Activated CD4-positive, alpha-beta T cell treated with anti-CD3 and anti-CD28 coated beads for 4 hours (primary cell): ENCODE results near the gene AKR1B15.

Experiments
- DNase-seq, 2 donors: peaks; one replicate each; pipeline ENCODE4 v3.0.0-alpha.2; 2020

Gene AKR1B15

DNA sequence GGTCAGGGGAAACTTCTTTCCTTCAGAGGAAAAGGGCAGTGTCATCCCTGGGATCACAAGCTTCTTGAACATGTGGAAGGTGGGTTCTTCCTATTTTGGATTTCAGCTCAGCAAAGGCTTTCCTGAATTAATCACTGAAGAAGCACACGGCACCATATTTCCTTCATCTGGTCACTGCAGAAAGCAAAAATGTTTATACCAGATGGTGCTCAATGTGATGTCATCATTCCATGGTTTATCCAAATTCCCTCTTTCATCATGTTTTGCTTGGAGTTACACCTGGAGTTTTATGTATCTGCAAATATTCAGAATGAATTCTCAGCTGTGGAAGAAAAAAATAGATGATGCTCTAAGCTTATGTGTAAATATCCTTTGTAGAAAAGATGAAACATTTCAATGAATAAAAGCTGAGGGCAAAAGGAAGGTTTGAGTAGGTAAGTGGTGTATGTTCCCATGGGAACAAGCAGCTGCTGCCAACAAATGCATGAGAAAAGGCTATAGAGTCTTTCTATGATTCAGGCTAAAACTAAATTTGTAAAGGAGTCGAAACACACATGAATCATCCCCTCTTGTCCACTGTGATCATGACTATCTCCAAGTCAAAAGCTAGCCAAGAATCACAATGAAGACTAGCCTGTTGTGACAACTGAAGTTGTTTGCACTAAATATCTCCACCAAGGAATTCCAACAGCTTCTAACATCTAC, 70.9 kb downstream of the AKR1B15 start:
- no peak for DNase-seq

DNA sequence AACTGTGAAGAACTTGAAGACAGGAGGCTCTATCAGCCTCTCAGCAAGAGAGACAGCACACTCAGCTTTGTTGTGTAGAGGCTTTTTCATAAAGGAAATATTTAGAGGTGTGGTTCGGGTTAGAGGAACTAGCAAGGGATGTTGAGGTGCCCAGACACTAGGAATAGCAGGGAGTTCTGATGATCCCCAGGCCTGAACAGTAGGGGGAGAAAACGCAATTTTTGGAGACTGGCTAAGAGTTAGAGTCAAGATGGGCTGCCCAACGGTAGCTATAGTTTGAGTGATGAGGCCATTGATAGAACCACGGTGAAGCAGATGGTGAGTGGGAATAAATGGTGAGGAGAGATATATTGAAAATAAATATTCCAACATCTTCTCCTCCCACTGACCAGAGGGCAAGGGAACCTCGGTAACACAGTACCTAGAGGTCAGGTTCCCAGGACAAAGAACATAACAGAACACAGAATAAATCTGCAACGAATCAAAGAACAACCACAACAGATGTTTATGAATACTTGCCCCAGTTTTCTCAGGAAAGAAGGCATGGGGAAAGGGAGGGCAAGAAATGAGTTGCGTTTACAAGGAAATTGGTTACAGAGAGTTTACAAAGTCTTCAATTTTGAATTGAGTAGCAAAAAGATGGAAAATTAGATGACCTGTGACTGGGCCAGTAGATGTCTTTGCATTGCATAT, 73.5 kb downstream of the AKR1B15 start:
- DNase-seq, result no peak

DNA sequence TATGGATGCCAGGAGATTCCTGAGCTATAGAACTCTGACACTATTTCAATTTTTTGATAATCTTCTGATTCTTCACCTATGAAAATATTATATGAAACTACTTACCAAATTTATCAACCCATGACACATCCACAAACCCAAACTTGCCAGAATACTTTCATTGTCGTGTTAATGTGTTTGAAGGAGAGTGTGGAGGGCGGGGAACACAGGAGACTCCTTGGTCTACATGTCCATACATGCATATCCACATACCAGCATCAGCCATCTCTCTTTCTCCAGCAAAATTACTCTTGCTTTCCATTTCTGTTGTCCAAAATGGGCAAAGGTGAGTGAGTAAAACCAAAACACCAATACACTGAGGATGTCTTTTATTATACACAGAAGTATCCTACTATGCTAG, 74.3 kb downstream of the AKR1B15 start:
- no peak for DNase-seq

DNA sequence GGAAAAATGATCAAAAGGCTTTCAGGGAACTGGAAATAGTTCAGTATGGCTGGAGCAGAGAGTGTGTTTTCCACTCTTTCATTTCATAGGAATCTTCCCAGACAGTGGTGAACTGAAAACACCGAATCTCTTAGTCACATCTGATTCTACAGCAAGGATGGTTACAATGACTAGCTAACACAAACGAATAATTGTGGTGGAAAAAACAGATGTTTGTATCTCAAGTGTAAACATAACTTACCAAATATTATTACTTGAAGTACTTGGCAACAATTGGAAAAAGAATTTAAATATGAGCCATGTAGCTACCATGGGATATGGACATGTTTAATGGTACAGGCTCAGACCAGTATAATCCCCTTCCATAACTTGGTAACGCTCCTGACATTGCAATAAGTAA, 76.6 kb downstream of the AKR1B15 start:
- DNase-seq, result no peak

DNA sequence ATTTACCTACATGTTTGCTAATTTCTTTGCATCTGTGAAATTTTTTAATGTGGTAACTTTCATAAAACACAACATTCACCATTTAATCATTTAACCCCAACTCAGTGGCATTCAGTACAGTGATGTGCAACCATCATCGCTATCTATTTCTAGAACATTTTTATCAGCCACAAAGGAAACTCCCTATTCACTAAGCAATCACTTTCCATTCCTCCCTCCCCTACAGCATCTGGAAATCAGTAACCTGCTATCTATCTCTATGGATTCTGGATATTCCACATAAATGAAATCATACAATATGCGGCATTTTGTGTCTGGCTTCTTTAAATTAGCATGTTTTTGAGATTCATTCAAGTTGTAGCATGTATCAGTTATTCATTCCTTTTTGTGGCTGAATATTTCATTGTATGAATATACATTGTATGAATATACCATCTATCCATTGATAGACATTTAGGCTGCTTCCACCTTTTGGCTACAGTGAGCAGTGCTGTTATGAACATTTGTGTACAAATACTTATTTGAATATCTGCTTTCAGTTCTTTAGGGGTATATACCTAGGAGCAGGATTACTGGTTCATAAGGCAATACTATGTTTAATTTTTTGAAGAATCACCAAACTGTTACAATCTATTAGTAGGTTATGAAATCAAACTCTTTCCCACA, 78.3 kb downstream of the AKR1B15 start:
- DNase-seq, result no peak

DNA sequence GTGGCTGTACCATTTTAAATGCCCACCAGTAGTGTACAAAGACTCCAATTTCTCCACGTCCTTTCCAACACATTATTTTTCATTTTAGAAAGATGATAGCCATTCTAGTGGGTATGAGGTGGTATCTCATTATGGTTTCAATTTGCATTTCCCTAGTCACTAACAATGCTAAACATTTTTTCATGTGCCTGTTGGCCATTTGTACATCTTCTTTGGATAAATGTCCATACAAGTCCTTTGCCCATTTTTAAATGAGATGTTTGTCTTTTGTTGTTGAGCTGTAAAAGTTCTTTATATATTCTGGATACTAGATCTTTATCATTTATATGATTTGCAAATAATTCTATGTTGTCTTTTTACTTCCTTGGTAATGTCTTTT, 78.9 kb downstream of the AKR1B15 start:
- DNase-seq, result no peak

DNA sequence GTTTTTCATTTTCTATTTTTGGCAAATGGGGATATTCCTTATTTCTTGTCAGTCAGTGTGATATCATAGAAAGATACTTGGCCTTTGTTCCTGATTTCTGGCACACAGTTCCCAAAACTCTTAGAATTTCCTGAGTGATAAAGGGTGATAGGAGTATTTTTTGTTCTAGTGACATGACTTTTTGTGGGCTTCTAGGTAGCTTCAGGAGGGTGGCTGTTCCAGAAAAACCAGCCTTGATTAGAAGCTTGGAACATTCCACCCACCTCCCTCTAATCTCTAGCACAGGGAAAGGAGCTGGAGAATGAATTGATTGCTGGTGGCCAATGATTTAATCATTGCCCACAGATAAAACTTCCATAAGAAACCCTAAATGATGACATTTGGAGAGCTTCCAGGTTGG, 80.5 kb downstream of the AKR1B15 start:
- no peak for DNase-seq
